GM12864 (cell line): ENCODE measurements around the gene CPM.

ENCODE experiments used
- DNase-seq: peaks from one replicate; pipeline ENCODE4 v3.0.0-alpha.2; 2011; ENCODE audit warnings: low read depth
- H3K4me3 ChIP-seq: 2 replicates; pipeline ENCODE4 v1.5.1; 2011; ENCODE audit warnings: mild to moderate bottlenecking, low read depth, low read length, control low read depth
- TF ChIP-seq, protein P1 (sequence below): IDR thresholded peaks from 2 replicates; pipeline ENCODE4 v1.5.1; 2011; ENCODE audit warnings: low read depth, mild to moderate bottlenecking, moderate library complexity, low read length, control low read depth, inconsistent platforms; ENCODE audit errors: missing control alignments

Gene CPM

DNA sequence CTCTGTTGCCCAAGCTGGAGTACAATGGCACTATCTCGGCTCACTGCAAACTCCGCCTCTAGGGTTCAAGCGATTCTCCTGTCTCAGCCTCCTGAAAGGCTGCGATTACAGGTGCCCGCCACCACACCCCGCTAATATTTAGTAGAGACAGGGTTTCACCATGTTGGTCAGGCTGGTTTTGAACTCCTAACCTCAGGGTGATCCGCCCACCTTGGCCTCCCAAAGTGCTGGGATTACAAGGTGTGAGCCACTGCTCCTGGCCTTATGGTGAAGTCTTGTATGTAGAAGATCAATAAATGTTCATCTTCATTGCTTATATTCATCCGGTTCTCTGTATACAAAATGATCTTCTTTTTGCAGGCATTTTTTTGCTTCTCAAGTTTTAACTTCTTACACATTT is 77.2 kb downstream of the CPM start:
- TF ChIP-seq, protein P1, sequence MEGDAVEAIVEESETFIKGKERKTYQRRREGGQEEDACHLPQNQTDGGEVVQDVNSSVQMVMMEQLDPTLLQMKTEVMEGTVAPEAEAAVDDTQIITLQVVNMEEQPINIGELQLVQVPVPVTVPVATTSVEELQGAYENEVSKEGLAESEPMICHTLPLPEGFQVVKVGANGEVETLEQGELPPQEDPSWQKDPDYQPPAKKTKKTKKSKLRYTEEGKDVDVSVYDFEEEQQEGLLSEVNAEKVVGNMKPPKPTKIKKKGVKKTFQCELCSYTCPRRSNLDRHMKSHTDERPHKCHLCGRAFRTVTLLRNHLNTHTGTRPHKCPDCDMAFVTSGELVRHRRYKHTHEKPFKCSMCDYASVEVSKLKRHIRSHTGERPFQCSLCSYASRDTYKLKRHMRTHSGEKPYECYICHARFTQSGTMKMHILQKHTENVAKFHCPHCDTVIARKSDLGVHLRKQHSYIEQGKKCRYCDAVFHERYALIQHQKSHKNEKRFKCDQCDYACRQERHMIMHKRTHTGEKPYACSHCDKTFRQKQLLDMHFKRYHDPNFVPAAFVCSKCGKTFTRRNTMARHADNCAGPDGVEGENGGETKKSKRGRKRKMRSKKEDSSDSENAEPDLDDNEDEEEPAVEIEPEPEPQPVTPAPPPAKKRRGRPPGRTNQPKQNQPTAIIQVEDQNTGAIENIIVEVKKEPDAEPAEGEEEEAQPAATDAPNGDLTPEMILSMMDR = no peak
- H3K4me3 ChIP-seq = no peak overlapping the region
- DNase-seq = no peak

DNA sequence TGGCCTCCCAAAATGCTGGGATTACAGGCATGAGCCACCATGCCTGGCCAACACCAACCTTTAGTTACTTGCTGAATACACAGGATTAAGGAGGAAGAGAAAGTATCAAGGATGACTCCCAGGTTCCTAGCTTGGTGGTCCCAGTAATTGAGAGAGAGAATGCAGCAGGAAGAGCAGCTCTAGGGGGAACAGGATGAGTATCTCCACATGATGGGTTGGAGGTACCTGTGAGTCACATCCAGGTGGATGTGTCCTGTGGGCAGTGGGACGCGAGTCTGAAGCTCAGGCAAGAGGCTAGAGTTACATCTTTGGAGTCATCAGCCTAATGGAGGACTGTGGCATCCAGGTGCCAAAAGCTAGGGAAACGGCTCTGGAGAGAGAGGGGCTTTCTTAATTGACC is 77.9 kb downstream of the CPM start:
- TF ChIP-seq, protein P1 = no peak
- no peak for DNase-seq

DNA sequence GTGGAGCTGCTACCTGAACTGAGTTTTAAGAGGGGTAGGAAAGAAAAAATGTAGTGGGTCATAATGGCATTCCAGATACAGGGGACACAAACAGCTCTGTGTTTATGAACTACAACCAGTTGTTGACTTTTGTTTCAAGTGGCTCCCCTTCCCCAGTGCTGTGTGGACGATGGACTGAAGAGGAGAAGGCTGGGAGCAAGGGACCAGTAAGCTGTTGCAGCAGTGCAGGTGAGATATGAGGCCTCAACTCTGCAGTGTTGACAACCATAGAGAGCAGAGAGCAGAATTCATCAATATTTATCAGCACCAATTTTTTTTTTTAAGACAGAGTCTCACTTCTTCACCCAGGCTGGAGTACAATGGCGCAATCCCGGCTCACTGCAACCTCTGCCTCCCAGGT is 78.4 kb downstream of the CPM start:
- TF ChIP-seq, protein P1 = no peak
- no peak for DNase-seq
- no peak overlapping the region for H3K4me3 ChIP-seq

More for the DNA sequence above, 77.9 kb downstream of the CPM start:
- no peak overlapping the region for H3K4me3 ChIP-seq

DNA sequence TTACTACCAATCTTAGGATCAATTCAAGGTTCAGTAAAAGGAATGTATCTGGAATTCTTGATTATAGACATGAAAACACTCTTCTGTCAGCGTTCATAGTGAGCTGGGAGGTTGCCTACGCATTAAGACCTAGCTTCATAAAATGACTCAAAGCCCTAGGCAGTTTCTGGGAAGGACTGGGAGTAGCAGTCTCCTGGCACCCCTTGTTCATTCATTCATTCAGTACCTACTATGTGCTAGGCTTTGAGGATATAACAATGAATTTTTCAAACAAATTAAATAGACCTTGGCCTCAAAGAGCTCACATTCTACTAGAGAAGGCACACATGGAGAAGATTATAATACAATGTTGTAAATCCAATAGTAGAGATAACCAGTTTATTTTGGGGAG is 78.9 kb downstream of the CPM start:
- TF ChIP-seq, protein P1 = no peak
- no peak for DNase-seq
- no peak overlapping the region for H3K4me3 ChIP-seq

DNA sequence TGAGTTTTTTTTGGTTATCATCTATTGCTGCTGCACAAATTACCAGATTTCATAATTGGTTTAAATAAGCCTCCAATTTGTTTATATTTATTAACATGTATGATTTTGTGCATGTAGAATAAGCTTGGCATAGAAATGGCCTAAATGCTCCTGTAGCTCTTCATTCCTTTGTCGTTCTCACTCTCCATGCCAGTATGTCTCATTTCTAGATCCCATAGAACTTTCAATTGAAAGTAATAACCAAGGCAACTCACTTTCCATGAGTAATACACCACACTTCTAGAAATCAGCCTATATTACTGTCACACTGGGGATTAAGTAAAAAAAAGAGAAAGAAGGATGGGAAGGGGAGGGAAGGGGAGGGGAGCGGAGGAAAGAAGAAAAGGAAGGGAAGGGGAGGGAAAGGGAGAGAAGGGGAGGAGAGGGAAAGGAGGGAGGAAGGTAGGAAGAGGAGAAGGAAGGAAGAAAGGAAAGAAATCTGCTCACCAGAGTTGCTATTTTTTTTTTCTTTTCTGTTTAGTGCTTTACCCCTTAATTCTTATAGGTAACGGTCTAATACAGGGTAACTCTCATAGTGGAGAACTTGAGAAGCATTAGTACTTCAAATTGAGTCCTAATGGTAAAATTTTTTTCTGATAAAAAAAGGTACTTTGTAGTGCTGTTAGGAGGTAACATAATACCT is 79.4 kb downstream of the CPM start:
- TF ChIP-seq, protein P1 = no peak
- DNase-seq = no peak
- no peak overlapping the region for H3K4me3 ChIP-seq

DNA sequence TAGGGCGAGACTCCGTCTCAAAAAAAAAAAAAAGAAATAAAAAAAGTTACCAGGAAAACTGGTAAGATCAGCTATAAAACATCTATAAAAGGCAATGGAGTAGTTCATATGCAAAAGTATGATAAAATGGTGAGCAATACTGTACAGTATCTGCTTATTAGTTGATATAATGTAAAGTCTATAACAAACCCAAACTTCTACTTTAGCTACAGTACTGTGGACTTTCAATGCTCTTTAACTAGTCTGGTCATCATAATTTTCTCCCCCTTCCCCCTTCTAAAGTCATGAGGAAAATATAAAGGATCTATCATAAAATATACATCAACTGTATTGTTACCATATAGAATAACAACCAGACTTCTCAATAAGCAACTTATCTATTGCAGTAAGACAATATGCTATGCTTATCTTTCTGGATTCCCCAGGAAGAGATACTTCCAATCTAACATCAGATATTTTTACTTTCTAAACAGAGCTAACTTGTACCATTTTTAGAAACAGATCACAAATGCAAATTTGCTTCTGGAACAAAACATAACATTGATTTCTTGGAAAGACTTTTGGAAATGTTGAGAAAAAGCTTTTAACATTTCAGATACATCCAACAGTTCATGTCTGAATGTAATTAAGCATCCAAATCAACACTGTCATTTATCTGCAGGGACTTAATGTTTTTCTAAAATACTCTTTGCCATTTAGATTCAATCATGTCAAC is 81.2 kb downstream of the CPM start:
- no peak for DNase-seq
- TF ChIP-seq, protein P1 = no peak
- H3K4me3 ChIP-seq = no peak overlapping the region
